ENCODE measurements around the gene CD248. TPM values are rescaled to one million over a fixed set of nuclear protein-coding genes. Genes with fewer than 3 reads are reported as not detected.

Gene CD248
- total RNA-seq, 1 experiment from 2014 or later: 2.6 TPM

DNA sequence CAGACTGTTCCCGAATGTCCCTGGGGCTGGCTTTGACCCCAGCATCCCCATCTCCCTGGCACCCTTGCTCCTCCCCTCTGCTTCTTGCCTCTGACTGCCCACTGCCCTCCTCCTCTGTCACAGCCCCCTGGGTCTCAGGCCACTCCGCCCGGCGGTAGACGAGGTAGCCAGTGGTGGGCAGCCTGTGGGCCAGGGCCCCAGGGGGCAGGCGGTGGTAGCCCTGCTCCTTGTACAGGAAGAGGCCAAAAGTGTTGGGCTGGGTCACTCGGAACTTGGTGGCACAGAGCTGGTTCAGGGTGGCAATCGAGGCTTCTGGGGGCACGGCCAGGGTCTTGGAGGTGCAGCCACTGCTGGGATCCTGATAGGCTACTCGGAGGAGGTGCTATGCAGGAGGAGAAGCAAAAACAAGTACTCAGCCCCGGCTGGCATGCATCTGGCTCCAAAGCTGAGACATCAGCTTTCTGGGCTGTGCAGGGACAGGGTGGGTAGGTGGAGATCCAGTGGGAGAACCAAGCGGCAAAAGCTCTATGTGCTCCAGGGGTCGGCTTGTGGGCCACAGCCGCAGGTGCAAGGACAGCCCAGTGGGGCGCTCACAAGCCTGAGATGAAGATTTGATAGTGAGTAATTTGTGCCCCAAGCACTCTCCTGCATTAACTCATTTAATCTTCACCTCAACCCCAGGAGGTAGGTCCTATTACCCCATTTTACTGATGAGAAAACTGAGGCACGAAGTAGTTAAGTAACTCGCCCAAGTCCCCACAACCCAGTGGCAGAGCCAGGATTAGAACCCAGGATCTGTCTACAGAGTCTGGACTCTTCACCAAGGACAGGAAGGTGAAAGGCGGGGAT, 15.8 kb upstream of the CD248 start:
- ATAC-seq (no peak), DNase-seq (ENCODE audit: low spot score) (no peak)
- POLR2A ChIA-PET: no interaction called here
- H3K27ac Mint-ChIP-seq: no peak overlapping the region
- TF ChIP-seq FOXJ3 (CRISPR knock-in tag; IDR thresholded peaks at IDR 0.05; ENCODE audit: borderline replicate concordance) (no peak), MYBL2 (CRISPR knock-in tag; IDR thresholded peaks at IDR 0.05) (no peak), CREM (CRISPR knock-in tag; IDR thresholded peaks at IDR 0.05) (no peak), HMGA2 (CRISPR knock-in tag; IDR thresholded peaks at IDR 0.05) (no peak), NR1H2 (CRISPR knock-in tag; IDR thresholded peaks at IDR 0.05) (no peak), NR2C2 (CRISPR knock-in tag; IDR thresholded peaks at IDR 0.05) (no peak)
- TF ChIP-seq, protein P1, sequence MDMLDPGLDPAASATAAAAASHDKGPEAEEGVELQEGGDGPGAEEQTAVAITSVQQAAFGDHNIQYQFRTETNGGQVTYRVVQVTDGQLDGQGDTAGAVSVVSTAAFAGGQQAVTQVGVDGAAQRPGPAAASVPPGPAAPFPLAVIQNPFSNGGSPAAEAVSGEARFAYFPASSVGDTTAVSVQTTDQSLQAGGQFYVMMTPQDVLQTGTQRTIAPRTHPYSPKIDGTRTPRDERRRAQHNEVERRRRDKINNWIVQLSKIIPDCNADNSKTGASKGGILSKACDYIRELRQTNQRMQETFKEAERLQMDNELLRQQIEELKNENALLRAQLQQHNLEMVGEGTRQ (CRISPR knock-in tag; IDR thresholded peaks at IDR 0.05): no peak
- TF ChIP-seq, protein P2, sequence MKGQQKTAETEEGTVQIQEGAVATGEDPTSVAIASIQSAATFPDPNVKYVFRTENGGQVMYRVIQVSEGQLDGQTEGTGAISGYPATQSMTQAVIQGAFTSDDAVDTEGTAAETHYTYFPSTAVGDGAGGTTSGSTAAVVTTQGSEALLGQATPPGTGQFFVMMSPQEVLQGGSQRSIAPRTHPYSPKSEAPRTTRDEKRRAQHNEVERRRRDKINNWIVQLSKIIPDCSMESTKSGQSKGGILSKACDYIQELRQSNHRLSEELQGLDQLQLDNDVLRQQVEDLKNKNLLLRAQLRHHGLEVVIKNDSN (CRISPR knock-in tag; IDR thresholded peaks at IDR 0.05): no peak
- no peaks in the 10 kb centered on the region for H3K9me3 Mint-ChIP-seq
- H3K4me1 Mint-ChIP-seq: peaks cover 21% of the 10 kb centered on the region
- peaks cover 7% of the 10 kb centered on the region for H3K27me3 Mint-ChIP-seq (ENCODE audit: low read depth)
- no peak overlapping the region for H3K4me3 Mint-ChIP-seq
- no peaks in the 10 kb centered on the region for H3K36me3 Mint-ChIP-seq
- CTCF ChIA-PET: interaction anchor here (1.5 to 8.7 kb wide), 3 partner anchors 12 to 21 kb away, joined by 3 to 319 read pairs (median 31); partner anchors contain the start of genes BRMS1 and CD248

DNA sequence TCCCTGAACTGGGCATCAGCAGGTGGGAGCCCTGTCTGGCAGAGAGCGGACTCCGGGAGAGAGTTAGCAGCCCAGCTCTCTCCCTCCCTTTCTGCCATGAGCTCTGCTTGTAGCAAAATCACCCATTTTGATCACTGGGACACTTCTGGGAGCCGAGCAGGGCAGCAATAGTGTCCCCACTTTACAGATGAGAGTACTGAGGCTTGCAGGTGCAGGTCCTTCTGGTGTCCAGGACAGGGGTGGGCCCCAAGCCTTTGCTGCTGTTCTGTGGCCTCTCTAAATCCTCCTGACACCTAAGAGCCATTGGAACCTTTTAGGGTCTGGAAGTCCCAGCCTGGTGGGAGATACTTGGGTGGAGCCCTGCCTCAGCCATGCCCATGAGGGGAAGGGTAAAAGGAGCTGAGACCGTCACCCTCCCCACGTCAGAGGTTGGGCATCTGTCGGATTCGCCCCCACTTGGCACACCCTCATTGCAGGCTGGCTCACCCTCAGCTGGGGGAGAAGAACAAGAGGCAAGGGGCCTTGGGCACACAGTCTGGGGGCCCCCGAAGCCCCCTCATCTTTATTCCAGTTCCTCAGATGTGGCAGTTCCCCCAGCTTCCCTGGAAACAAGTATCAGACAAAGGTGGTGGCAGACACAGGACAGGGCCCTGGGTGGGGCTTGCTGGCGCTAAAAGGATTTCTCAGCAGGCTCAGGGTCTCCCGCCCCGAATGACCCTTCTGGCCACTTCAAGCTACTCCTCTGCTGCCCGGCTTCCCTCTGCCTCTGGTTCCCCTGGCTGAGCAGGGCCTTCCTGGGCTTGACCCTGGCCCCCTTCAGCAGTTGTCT, 14.9 kb upstream of the CD248 start:
- Mint-ChIP-seq H3K36me3 (no peaks in the 10 kb centered on the region), H3K9me3 (no peaks in the 10 kb centered on the region), H3K27ac (no peak overlapping the region), H3K27me3 (ENCODE audit: low read depth) (peaks cover 11% of the 10 kb centered on the region), H3K4me3 (no peak overlapping the region), H3K4me1 (peaks cover 23% of the 10 kb centered on the region)
- DNase-seq (ENCODE audit: low spot score) (no peak), ATAC-seq (no peak)
- ChIA-PET CTCF (interaction anchor here (0.5 to 8.7 kb wide), 4 partner anchors 13 to 1302 kb away, joined by 3 to 319 read pairs (median 3); partner anchors contain the start of gene BRMS1), POLR2A (interaction anchor here (1.1 kb wide), 1 partner anchor 19 kb away, joined by 3 read pairs; no protein-coding TSS in a partner anchor)
- no peak for TF ChIP-seq SMAD4 (CRISPR knock-in tag; IDR thresholded peaks at IDR 0.05)

- Mint-ChIP-seq H3K9me3 (no peaks in the 10 kb centered on the region), H3K4me3 (no peak overlapping the region), H3K27ac (no peak overlapping the region), H3K36me3 (no peaks in the 10 kb centered on the region), H3K4me1 (peaks cover 17% of the 10 kb centered on the region), H3K27me3 (ENCODE audit: low read depth) (peaks cover 11% of the 10 kb centered on the region)
- ChIA-PET CTCF (interaction anchor here (0.5 to 8.7 kb wide), 3 partner anchors 19 to 1303 kb away, joined by 3 to 319 read pairs (median 3); no protein-coding TSS in a partner anchor), POLR2A (interaction anchor here (1.1 kb wide), 1 partner anchor 18 kb away, joined by 3 read pairs; no protein-coding TSS in a partner anchor)
- DNase-seq (ENCODE audit: low spot score): no peak
- ATAC-seq: no peak
- TF ChIP-seq ESRRA (CRISPR knock-in tag; IDR thresholded peaks at IDR 0.05; ENCODE audit: borderline replicate concordance) (no peak), ZNF281 (CRISPR knock-in tag; IDR thresholded peaks at IDR 0.05) (no peak)
Observed at GRCh38 chr11:66330931-66331330, 14.1 kb upstream of the CD248 start.
